Lower leg skin (tissue), 4 donors: ENCODE results near the gene LRIG1. TPM values are rescaled to one million over a fixed set of nuclear protein-coding genes. Genes with fewer than 3 reads are reported as not detected.

Experiments used
- DNase-seq, 2 donors: peaks; one replicate each; pipeline ENCODE4 v3.0.0-alpha.2; 2019; ENCODE audit warnings: low spot score in 2 of 2
- H3K4me3 ChIP-seq: fragments of 200-600 bp; sonication (generic); 2 replicates; pipeline ENCODE4 v1.5.1; 2017; ENCODE audit warnings: mild to moderate bottlenecking, low read depth; ENCODE audit not compliant: poor library complexity, severe bottlenecking
- CTCF ChIP-seq, 3 donors: fragments of 450-650 bp; IDR thresholded peaks; one replicate each; pipeline ENCODE4 v1.5.1; 2016; ENCODE audit warnings: antibody characterized with exemption in 3 of 3, mild to moderate bottlenecking in 3 of 3, moderate library complexity in 2 of 3
- POLR2A ChIP-seq, 2 donors: fragments of 450-650 bp; IDR thresholded peaks; one replicate each; pipeline ENCODE4 v1.6.1; 2016 to 2017; ENCODE audit warnings: antibody characterized with exemption in 2 of 2, mild to moderate bottlenecking in 1 of 2, moderate library complexity in 1 of 2
- WGBS, 2 donors: methylation state at CpG; one replicate each; pipeline ENCODE4 v1.1.5; 2018; 5-methylcytosine and 5-hydroxymethylcytosine counted together
- intact Hi-C: fragments of 100-400 bp; cut with DNase I; formaldehyde crosslinking; loops from one replicate; pipeline ENCODE4 v1.15.0; 2023; ENCODE audit warnings: low total_unique reads
- total RNA-seq, 4 donors: library from RNA; depleted of rRNA; stranded (reverse); fragments of >200 nt; gene quantifications; one replicate each; pipeline ENCODE4 v1.1.0, GENCODE V29; 2016

LRIG1 gene
- total RNA-seq, 4 donors from 2014 or later: 53.3 to 91.5 (median 69.8) TPM

GRCh38 chr3:66403323-66403990 is 97.4 kb downstream of the LRIG1 start:
- DNase-seq: peak in 1 of 2 donors; percentile 83
- no peak overlapping the region for H3K4me3 ChIP-seq
- no peak for TF ChIP-seq POLR2A (IDR thresholded peaks at IDR 0.05)
- TF ChIP-seq CTCF (IDR thresholded peaks at IDR 0.05): no peak
- WGBS, 2 donors: 72 to 76% methylated on average over 10 to 13 of the region's 13 CpGs
- intact Hi-C loops: no loop called here

GRCh38 chr3:66402596-66403290 is 98.1 kb downstream of the LRIG1 start:
- intact Hi-C loops: no loop called here
- TF ChIP-seq POLR2A (IDR thresholded peaks at IDR 0.05) (no peak), CTCF (IDR thresholded peaks at IDR 0.05) (no peak)
- peak in 1 of 2 donors; percentile 70 for DNase-seq
- H3K4me3 ChIP-seq: no peak overlapping the region
- WGBS, 2 donors: 80 to 83% methylated on average over 11 to 13 of the region's 13 CpGs

GRCh38 chr3:66401675-66402491 is 98.9 kb downstream of the LRIG1 start:
- DNase-seq: peak in 1 of 2 donors; percentile 77
- TF ChIP-seq POLR2A (IDR thresholded peaks at IDR 0.05): no peak
- 80 to 86% methylated on average over 20 of the region's 20 CpGs for WGBS, 2 donors
- intact Hi-C loops: no loop called here
- no peak overlapping the region for H3K4me3 ChIP-seq

GRCh38 chr3:66401157-66401550 is 99.7 kb downstream of the LRIG1 start:
- no peak overlapping the region for H3K4me3 ChIP-seq
- intact Hi-C loops: no loop called here
- WGBS, 2 donors: 67 to 70% methylated on average over 10 of the region's 10 CpGs
- DNase-seq: no peak
- TF ChIP-seq CTCF (IDR thresholded peaks at IDR 0.05) (no peak), POLR2A (IDR thresholded peaks at IDR 0.05) (no peak)

GRCh38 chr3:66400411-66401156 is 100.2 kb downstream of the LRIG1 start:
- no peak overlapping the region for H3K4me3 ChIP-seq
- TF ChIP-seq POLR2A (IDR thresholded peaks at IDR 0.05) (no peak), CTCF (IDR thresholded peaks at IDR 0.05) (no peak)
- 81 to 84% methylated on average over 14 to 15 of the region's 15 CpGs for WGBS, 2 donors
- intact Hi-C loops: no loop called here
- peak in 1 of 2 donors; percentile 81 for DNase-seq
